Brain microvascular endothelial cell (primary cell): ENCODE results near the gene COL9A3.

Experiments used
- DNase-seq: peaks from one replicate; pipeline ENCODE4 v3.0.0-alpha.2; 2020
- H3K27ac ChIP-seq: fragments of 250-450 bp; sonication (Bioruptor Pico); 2 replicates; pipeline ENCODE4 v1.5.1; 2020; ENCODE audit warnings: mild to moderate bottlenecking, moderate library complexity
- H3K27me3 ChIP-seq: fragments of 250-450 bp; sonication (Bioruptor Pico); replicated peaks from 2 replicates; pipeline ENCODE4 v1.5.1; 2020; ENCODE audit warnings: mild to moderate bottlenecking
- H3K36me3 ChIP-seq: fragments of 250-450 bp; sonication (Bioruptor Pico); replicated peaks from 2 replicates; pipeline ENCODE4 v1.5.1; 2020; ENCODE audit warnings: mild to moderate bottlenecking
- H3K4me3 ChIP-seq: 2 replicates; pipeline ENCODE4 v1.5.1; 2011; ENCODE audit warnings: low read depth, mild to moderate bottlenecking, control low read depth, low read length, moderate library complexity
- in situ Hi-C: cut with HindIII; loops from 2 replicates; pipeline ENCODE4 v1.10.0; 2017; ENCODE audit warnings: low sequenced_read_pairs, low pct_ligation_motif_present
- TF ChIP-seq, protein P1 (sequence below): IDR thresholded peaks from 2 replicates; pipeline ENCODE4 v1.5.1; 2011; ENCODE audit warnings: low read depth, mild to moderate bottlenecking, moderate library complexity, low read length, control low read depth, inconsistent platforms; ENCODE audit errors: missing control alignments

Gene COL9A3

GRCh38 chr20:62854121-62854520 is 37.3 kb downstream of the COL9A3 start:
- DNase-seq, result no peak
- H3K4me3 ChIP-seq, result no peak overlapping the region
- H3K27ac ChIP-seq, result no peak overlapping the region
- in situ Hi-C loops, result no loop called here
- H3K27me3 ChIP-seq, result no peaks in the 10 kb centered on the region
- H3K36me3 ChIP-seq, result peaks cover 27% of the 10 kb centered on the region
- TF ChIP-seq, protein P1, sequence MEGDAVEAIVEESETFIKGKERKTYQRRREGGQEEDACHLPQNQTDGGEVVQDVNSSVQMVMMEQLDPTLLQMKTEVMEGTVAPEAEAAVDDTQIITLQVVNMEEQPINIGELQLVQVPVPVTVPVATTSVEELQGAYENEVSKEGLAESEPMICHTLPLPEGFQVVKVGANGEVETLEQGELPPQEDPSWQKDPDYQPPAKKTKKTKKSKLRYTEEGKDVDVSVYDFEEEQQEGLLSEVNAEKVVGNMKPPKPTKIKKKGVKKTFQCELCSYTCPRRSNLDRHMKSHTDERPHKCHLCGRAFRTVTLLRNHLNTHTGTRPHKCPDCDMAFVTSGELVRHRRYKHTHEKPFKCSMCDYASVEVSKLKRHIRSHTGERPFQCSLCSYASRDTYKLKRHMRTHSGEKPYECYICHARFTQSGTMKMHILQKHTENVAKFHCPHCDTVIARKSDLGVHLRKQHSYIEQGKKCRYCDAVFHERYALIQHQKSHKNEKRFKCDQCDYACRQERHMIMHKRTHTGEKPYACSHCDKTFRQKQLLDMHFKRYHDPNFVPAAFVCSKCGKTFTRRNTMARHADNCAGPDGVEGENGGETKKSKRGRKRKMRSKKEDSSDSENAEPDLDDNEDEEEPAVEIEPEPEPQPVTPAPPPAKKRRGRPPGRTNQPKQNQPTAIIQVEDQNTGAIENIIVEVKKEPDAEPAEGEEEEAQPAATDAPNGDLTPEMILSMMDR, result no peak

DNA sequence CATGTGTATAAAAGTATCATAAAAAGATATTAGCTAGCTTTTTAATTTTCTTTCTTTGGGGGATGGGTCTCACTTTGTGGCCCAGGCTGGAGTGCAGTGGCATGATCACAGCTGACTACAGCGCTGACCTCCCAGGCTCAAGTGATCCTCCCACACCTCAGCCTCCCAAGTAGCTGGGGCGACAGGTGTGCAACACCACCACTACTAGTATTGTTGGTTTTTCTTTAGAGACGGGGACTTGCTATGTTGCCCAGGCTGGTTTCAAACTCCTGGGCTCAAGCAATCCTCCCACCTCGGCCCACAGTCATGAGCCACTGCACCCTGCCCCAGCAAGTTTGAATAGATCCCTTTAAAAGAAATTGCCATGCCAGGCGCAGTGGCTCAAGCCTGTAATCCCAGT is 38.3 kb downstream of the COL9A3 start:
- Histone ChIP-seq H3K4me3 (no peak overlapping the region), H3K27ac (no peak overlapping the region), H3K36me3 (peaks cover 27% of the 10 kb centered on the region), H3K27me3 (no peaks in the 10 kb centered on the region)
- in situ Hi-C loops, result no loop called here
- TF ChIP-seq, protein P1, result no peak
- no peak for DNase-seq

- Histone ChIP-seq H3K4me3 (no peak overlapping the region), H3K27ac (no peak overlapping the region), H3K27me3 (no peaks in the 10 kb centered on the region), H3K36me3 (peaks cover 24% of the 10 kb centered on the region)
- in situ Hi-C loops, result no loop called here
- TF ChIP-seq, protein P1, result no peak
- DNase-seq, result no peak
Observed at GRCh38 chr20:62856931-62857619, 40.2 kb downstream of the COL9A3 start.

DNA sequence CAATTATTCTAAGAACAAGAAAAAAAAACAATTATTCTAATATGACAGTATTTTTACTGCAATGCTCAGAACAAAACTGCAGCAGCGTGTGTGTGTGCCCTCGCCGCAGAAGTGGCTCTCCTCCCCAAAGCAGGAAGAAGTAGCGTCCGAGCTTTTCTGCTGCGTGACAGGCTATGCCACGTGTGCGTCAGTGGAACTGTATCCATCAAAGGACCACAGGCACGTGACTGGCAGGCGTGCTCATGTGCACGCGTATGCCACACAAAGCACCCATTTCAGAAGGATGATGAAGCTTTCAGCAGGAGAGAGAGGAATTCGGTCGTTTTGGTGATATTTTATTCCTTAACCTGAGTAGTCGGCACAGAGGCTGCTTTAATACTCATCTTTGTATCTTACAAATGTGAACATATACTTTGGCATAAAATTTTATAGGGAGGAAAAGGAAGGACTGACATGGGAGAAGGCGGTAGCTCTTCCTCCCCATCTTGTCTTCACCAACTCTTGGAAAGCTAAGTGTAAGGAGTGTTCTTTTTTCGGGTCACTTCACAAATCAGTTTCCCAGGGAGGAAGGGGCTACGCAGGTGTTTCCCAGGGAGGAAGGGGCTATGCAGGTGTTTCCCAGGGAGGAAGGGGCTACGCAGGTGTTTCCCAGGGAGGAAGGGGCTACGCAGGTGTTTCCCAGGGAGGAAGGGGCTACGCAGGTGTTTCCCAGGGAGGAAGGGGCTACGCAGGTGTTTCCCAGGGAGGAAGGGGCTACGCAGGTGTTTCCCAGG is 41.4 kb downstream of the COL9A3 start:
- Histone ChIP-seq H3K27ac (no peak overlapping the region), H3K36me3 (peaks cover 19% of the 10 kb centered on the region), H3K27me3 (no peaks in the 10 kb centered on the region), H3K4me3 (no peak overlapping the region)
- in situ Hi-C loops, result no loop called here
- no peak for DNase-seq
- TF ChIP-seq, protein P1, result no peak

- TF ChIP-seq, protein P1, result no peak
- H3K4me3 ChIP-seq, result no peak overlapping the region
- in situ Hi-C loops, result no loop called here
- no peak overlapping the region for H3K27ac ChIP-seq
- H3K36me3 ChIP-seq, result peaks cover 18% of the 10 kb centered on the region
- no peak for DNase-seq
- H3K27me3 ChIP-seq, result no peaks in the 10 kb centered on the region
Observed at GRCh38 chr20:62859721-62860120, 42.9 kb downstream of the COL9A3 start.
